GM21367 (cell line): Measurements from ENCODE around the gene ZNF579.

Source experiments
- ATAC-seq: cut with Tn5 transposase; IDR thresholded peaks from one replicate; pipeline ENCODE4 v1.9.1; 2021; ENCODE audit not compliant: unreplicated experiment

ZNF579 gene

GRCh38 chr19:55580628-55581144, at the start of gene ZNF579:
TSS of gene ZNF579 (minus strand) at chr19:55580848. CDS start at chr19:55579639, 1,209 bp downstream.
- ATAC-seq: no peak

- ATAC-seq: no peak
These were observed 45.7 kb upstream of the ZNF579 start for GRCh38 chr19:55626350-55626749.

GRCh38 chr19:55625004-55625326, 44.3 kb upstream of the ZNF579 start:
- ATAC-seq: no peak

GRCh38 chr19:55624109-55625003, 43.7 kb upstream of the ZNF579 start, which contains the start of gene ZNF784:
TSS of gene ZNF784 (minus strand) at chr19:55624566. CDS start at chr19:55624561, 5 bp downstream.
- ATAC-seq: peak; percentile 43

GRCh38 chr19:55623561-55623960, 42.9 kb upstream of the ZNF579 start:
- no peak for ATAC-seq

- no peak for ATAC-seq
These were observed 42.5 kb upstream of the ZNF579 start for GRCh38 chr19:55623130-55623529.

GRCh38 chr19:55622242-55622969, 41.8 kb upstream of the ZNF579 start:
- no peak for ATAC-seq

- no peak for ATAC-seq
These were observed 41.1 kb upstream of the ZNF579 start for GRCh38 chr19:55621673-55622231.

- ATAC-seq: no peak
These were observed 40.6 kb upstream of the ZNF579 start for GRCh38 chr19:55621205-55621672.

GRCh38 chr19:55620410-55621204, 40.0 kb upstream of the ZNF579 start:
- ATAC-seq: no peak

- no peak for ATAC-seq
These were observed 38.6 kb upstream of the ZNF579 start for GRCh38 chr19:55619286-55619685.

GRCh38 chr19:55618426-55618825, 37.8 kb upstream of the ZNF579 start:
- no peak for ATAC-seq

- no peak for ATAC-seq
These were observed 36.8 kb upstream of the ZNF579 start for GRCh38 chr19:55617426-55617825.

- ATAC-seq: no peak
These were observed 35.8 kb upstream of the ZNF579 start for GRCh38 chr19:55616395-55616875.

- no peak for ATAC-seq
These were observed 35.1 kb upstream of the ZNF579 start for GRCh38 chr19:55615543-55616394.

GRCh38 chr19:55614711-55615542, 34.3 kb upstream of the ZNF579 start:
- no peak for ATAC-seq

GRCh38 chr19:55613930-55614710, 33.5 kb upstream of the ZNF579 start:
- no peak for ATAC-seq

GRCh38 chr19:55613396-55613795, 32.7 kb upstream of the ZNF579 start:
- ATAC-seq: no peak
